MM.1S (cell line): Measurements from ENCODE around the gene TIMM17B.

Source experiments
- DNase-seq: peaks from one replicate; pipeline ENCODE4 v3.0.0-alpha.2; 2015
- H2AFZ ChIP-seq: fragments of 300-600 bp; sonication (generic); 2 replicates; pipeline ENCODE4 v1.6.0; 2016; ENCODE audit warnings: antibody characterized with exemption, low read length
- H3F3A ChIP-seq: fragments of 300-600 bp; sonication (generic); 2 replicates; pipeline ENCODE4 v1.6.1; 2016; ENCODE audit warnings: mild to moderate bottlenecking, antibody characterized with exemption, low read length, moderate library complexity, mixed read lengths; ENCODE audit not compliant: insufficient read depth
- H3K27ac ChIP-seq: fragments of 300-600 bp; sonication (generic); 2 replicates; pipeline ENCODE4 v1.5.1; 2016; ENCODE audit warnings: mild to moderate bottlenecking, low read length
- H3K27me3 ChIP-seq: fragments of 300-600 bp; sonication (generic); replicated peaks from 2 replicates; pipeline ENCODE4 v1.6.0; 2016; ENCODE audit warnings: low read length; ENCODE audit not compliant: insufficient read depth
- H3K36me3 ChIP-seq: fragments of 300-600 bp; sonication (generic); replicated peaks from 2 replicates; pipeline ENCODE4 v1.6.1; 2016; ENCODE audit warnings: mild to moderate bottlenecking, low read length, mixed read lengths; ENCODE audit not compliant: insufficient read depth
- H3K4me1 ChIP-seq: fragments of 300-600 bp; sonication (generic); 2 replicates; pipeline ENCODE4 v1.6.1; 2016; ENCODE audit warnings: low read length, mixed read lengths
- H3K4me2 ChIP-seq: fragments of 300-600 bp; sonication (generic); 2 replicates; pipeline ENCODE4 v1.6.0; 2016; ENCODE audit warnings: low read depth, low read length
- H3K4me3 ChIP-seq: fragments of 300-600 bp; sonication (generic); 2 replicates; pipeline ENCODE4 v1.5.1; 2016; ENCODE audit warnings: low read length, mixed read lengths
- H3K79me2 ChIP-seq: fragments of 300-600 bp; sonication (generic); 2 replicates; pipeline ENCODE4 v1.6.1; 2016; ENCODE audit warnings: mixed run types, low read length, mixed read lengths
- H3K9ac ChIP-seq: fragments of 300-600 bp; sonication (generic); 2 replicates; pipeline ENCODE4 v1.6.1; 2016; ENCODE audit warnings: low read length, mixed read lengths
- H3K9me2 ChIP-seq: fragments of 300-600 bp; sonication (generic); replicated peaks from 2 replicates; pipeline ENCODE4 v1.6.1; 2016; ENCODE audit warnings: mild to moderate bottlenecking, low read length, mixed read lengths; ENCODE audit not compliant: insufficient read depth
- H3K9me3 ChIP-seq: fragments of 300-600 bp; sonication (generic); replicated peaks from 2 replicates; pipeline ENCODE4 v1.6.1; 2016; ENCODE audit warnings: mild to moderate bottlenecking, low read length, mixed read lengths; ENCODE audit not compliant: insufficient read depth
- H4K20me1 ChIP-seq: fragments of 300-600 bp; sonication (generic); 2 replicates; pipeline ENCODE4 v1.6.1; 2016; ENCODE audit warnings: mild to moderate bottlenecking, low read length, moderate library complexity, mixed read lengths; ENCODE audit not compliant: insufficient read depth
- EZH2 ChIP-seq: fragments of 300-600 bp; sonication (generic); optimal IDR thresholded peaks from 2 replicates; pipeline ENCODE3; 2017; ENCODE audit warnings: low read depth, mild to moderate bottlenecking, antibody characterized with exemption, low read length, mixed read lengths
- EZH2phosphoT487 ChIP-seq: fragments of 300-600 bp; sonication (generic); IDR thresholded peaks from 2 replicates; pipeline ENCODE4 v1.6.1; 2018; ENCODE audit warnings: antibody characterized with exemption, low read length
- TF ChIP-seq, protein P1 (sequence below): fragments of 300-600 bp; sonication (generic); IDR thresholded peaks from 2 replicates; pipeline ENCODE4 v1.5.1; 2016; ENCODE audit warnings: antibody characterized with exemption, low read length, mixed read lengths

TIMM17B gene

DNA sequence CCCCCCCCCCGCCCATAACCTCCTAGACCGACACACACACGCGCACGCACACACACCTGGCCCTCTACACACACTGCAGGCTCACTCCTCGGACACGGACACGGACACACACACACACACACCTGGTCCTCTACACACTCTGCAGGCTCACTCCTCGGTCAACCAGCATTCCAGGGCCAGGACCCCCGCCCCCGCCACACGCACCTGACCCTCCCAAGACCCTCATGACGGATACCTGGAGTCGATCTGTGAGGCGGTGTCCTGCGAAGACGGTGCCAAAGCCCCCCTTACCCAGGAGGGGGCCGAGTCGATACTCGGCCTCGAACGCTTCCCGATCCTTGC lies 20.7 kb upstream of the TIMM17B start:
- H3K4me1 ChIP-seq: peaks cover 20% of the 10 kb centered on the region
- H3K9me3 ChIP-seq: no peaks in the 10 kb centered on the region
- H2AFZ ChIP-seq: no peak overlapping the region
- H3K36me3 ChIP-seq: peaks cover 25% of the 10 kb centered on the region
- H3K27me3 ChIP-seq: no peaks in the 10 kb centered on the region
- peaks cover 91% of the 10 kb centered on the region for H3K79me2 ChIP-seq
- peaks cover 69% of the 10 kb centered on the region for H3F3A ChIP-seq
- H4K20me1 ChIP-seq: peaks cover 34% of the 10 kb centered on the region; the same call in 1 of the 2 replicates
- H3K4me2 ChIP-seq: peak overlapping the region; percentile 20; the same call in 1 of the 2 replicates
- no peaks in the 10 kb centered on the region for H3K9me2 ChIP-seq
- TF ChIP-seq, protein P1, sequence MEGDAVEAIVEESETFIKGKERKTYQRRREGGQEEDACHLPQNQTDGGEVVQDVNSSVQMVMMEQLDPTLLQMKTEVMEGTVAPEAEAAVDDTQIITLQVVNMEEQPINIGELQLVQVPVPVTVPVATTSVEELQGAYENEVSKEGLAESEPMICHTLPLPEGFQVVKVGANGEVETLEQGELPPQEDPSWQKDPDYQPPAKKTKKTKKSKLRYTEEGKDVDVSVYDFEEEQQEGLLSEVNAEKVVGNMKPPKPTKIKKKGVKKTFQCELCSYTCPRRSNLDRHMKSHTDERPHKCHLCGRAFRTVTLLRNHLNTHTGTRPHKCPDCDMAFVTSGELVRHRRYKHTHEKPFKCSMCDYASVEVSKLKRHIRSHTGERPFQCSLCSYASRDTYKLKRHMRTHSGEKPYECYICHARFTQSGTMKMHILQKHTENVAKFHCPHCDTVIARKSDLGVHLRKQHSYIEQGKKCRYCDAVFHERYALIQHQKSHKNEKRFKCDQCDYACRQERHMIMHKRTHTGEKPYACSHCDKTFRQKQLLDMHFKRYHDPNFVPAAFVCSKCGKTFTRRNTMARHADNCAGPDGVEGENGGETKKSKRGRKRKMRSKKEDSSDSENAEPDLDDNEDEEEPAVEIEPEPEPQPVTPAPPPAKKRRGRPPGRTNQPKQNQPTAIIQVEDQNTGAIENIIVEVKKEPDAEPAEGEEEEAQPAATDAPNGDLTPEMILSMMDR: no peak
- TF ChIP-seq EZH2 (no peak), EZH2phosphoT487 (no peak)
- peak overlapping the region; percentile 97 for H3K4me3 ChIP-seq
- DNase-seq: no peak
- H3K9ac ChIP-seq: peak overlapping the region; percentile 99
- H3K27ac ChIP-seq: peak overlapping the region; percentile 98

DNA sequence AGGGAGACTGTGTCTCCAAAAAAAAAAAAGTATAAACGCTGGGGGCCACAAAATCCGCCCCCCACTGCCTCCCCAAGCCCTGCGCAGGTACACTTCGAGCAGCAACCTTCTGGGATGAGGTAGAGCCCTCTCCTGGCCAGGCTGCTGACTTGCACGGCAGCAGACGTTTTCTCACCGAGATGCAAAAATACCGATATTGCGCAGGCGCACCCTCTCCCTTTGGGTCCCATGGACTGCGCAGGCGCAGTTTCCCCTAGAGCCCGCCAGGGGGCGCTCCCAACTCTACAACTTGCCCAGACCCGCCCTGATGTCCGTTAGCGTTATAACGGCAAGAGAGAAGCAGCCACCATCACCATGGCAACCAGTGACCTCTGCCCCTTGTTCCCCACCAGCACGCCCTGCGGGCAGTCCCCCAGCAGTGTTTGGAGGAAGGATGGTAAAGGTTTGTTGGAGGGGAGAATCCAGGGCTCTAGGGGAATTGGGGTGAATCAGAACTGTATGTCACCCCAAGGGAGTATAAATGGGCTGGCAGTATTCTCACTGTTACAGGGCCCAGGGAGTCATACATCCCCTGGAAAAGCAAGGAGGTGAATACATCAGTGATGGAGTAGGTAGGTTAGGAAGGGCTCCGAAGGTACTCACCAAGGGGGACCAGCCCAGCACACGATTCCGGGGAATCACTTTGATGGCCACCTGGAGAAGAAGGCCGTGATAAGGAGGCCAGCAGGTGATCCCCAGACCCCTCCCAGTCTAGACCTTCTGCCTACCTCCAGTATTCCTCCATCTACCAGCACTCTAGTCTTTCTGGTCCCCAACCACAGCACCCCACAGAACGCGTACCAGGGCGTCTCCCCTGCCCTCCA lies 19.8 kb upstream of the TIMM17B start:
- H3K9ac ChIP-seq: peak overlapping the region; percentile 99

DNA sequence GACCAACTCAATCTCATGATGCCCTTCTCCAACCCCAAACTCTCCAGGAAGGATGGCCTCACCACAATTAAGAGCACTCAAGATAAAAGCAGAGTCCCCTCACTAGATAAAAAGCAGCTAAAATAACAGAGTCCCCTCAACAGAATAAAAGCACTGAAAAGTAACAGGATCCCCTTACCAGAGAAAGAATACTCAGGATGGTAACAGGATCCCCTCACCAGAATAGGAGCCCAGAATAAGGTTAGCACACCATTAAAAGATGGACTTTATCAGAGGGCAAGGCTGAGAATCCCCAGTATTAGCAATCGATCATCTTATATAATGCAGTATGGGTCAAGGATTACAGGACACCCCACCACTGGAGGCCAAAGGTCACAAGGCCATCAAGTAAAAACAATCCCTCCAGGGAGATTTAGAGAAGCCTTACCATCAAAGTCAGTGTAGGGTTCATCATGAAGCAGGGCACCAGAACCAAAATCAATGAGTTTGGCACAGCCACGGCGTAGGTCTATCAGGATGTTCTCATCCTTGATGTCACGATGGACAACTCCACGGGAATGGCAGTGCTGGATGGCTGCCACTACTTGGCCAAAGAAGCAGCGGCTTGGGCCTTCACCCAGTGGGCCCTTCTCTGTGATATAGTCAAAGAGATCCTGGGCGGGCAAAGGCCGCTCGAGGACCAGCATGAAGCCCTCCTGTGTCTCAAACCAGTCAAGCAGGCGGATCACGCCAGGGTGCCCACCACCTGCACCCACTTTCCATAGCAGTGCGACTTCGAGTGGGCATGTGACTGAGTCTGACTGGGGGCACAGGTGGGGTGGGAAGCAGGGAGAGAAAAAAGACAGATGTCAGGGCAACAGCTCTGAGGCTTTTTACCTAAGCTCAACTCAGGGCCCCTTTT lies 17.3 kb upstream of the TIMM17B start:
- Histone ChIP-seq H4K20me1 (peaks cover 34% of the 10 kb centered on the region; the same call in 1 of the 2 replicates), H3K36me3 (peaks cover 25% of the 10 kb centered on the region), H3K9ac (peak overlapping the region; percentile 99)

More for the DNA sequence above, 19.8 kb upstream of the TIMM17B start:
- Histone ChIP-seq H3K27ac (peak overlapping the region; percentile 98), H4K20me1 (peaks cover 34% of the 10 kb centered on the region; the same call in 1 of the 2 replicates), H3F3A (peaks cover 78% of the 10 kb centered on the region), H3K9me2 (no peaks in the 10 kb centered on the region), H3K4me1 (peaks cover 20% of the 10 kb centered on the region), H2AFZ (no peak overlapping the region), H3K4me2 (peak overlapping the region; percentile 83), H3K9me3 (no peaks in the 10 kb centered on the region), H3K4me3 (peak overlapping the region; percentile 97), H3K79me2 (peaks cover 84% of the 10 kb centered on the region), H3K36me3 (peaks cover 25% of the 10 kb centered on the region), H3K27me3 (no peaks in the 10 kb centered on the region)
- TF ChIP-seq EZH2phosphoT487 (no peak), EZH2 (no peak)
- TF ChIP-seq, protein P1: peak; percentile 85
- DNase-seq: peak; percentile 86

More for the DNA sequence above, 17.3 kb upstream of the TIMM17B start:
- TF ChIP-seq EZH2phosphoT487 (no peak), EZH2 (no peak)
- TF ChIP-seq, protein P1: no peak
- no peaks in the 10 kb centered on the region for H3K9me3 ChIP-seq
- peaks cover 62% of the 10 kb centered on the region for H3K79me2 ChIP-seq
- H3K27me3 ChIP-seq: no peaks in the 10 kb centered on the region
- peak overlapping the region; percentile 83 for H3K4me2 ChIP-seq
- no peaks in the 10 kb centered on the region for H3K9me2 ChIP-seq
- peak overlapping the region; percentile 98 for H3K27ac ChIP-seq
- H2AFZ ChIP-seq: no peak overlapping the region
- H3F3A ChIP-seq: peaks cover 74% of the 10 kb centered on the region
- DNase-seq: no peak
- peak overlapping the region; percentile 97 for H3K4me3 ChIP-seq
- H3K4me1 ChIP-seq: 0 out of 2 replicates have a peak, but pooled peaks cover 3% of the 10 kb centered on the region
